Liver (tissue), 9 donors: ENCODE data around the gene UBE2E2. TPM values are rescaled to one million over a fixed set of nuclear protein-coding genes. Genes with fewer than 3 reads are reported as not detected.
A peak's percentile ranks its signal among the peaks of the same experiment; 100 is the strongest.

ENCODE experiments used
- DNase-seq: peaks from one replicate; pipeline ENCODE4 v3.0.0-alpha.2; 2017; ENCODE audit warnings: low spot score
- H3K27ac ChIP-seq, 2 donors: one replicate each; pipeline ENCODE4 v1.7.0; 2013; ENCODE audit warnings: inconsistent platforms in 2 of 2, low read length in 2 of 2, control low read depth in 1 of 2, low read depth in 1 of 2, mild to moderate bottlenecking in 1 of 2
- H3K27me3 ChIP-seq, 4 donors: one replicate each; pipeline versions ENCODE4 v1.6.1 to v1.7.0; 2013; ENCODE audit warnings: low read length in 3 of 4, inconsistent platforms in 1 of 4, mild to moderate bottlenecking in 1 of 4, moderate library complexity in 1 of 4; ENCODE audit not compliant: control insufficient read depth in 4 of 4, insufficient read depth in 4 of 4
- H3K36me3 ChIP-seq, 4 donors: one replicate each; pipeline versions ENCODE4 v1.6.1 to v1.7.0; 2013; ENCODE audit warnings: low read length in 3 of 4, mild to moderate bottlenecking in 3 of 4, low read depth in 1 of 4, moderate library complexity in 1 of 4; ENCODE audit not compliant: control insufficient read depth in 4 of 4, insufficient read depth in 3 of 4
- H3K4me1 ChIP-seq, 4 donors: one replicate each; pipeline versions ENCODE4 v1.6.1 to v1.7.0; 2013; ENCODE audit warnings: low read length in 3 of 4, mild to moderate bottlenecking in 3 of 4, moderate library complexity in 1 of 4; ENCODE audit not compliant: control insufficient read depth in 4 of 4, insufficient read depth in 4 of 4
- H3K4me3 ChIP-seq, 3 donors: one replicate each; pipeline versions ENCODE4 v1.6.1 to v1.7.0; 2013; ENCODE audit warnings: low read length in 3 of 3, control low read depth in 1 of 3, low read depth in 1 of 3, mild to moderate bottlenecking in 1 of 3
- H3K9ac ChIP-seq, 2 donors: one replicate each; pipeline ENCODE4 v1.7.0; 2013; ENCODE audit warnings: low read length in 2 of 2, mild to moderate bottlenecking in 2 of 2, moderate library complexity in 2 of 2, control low read depth in 1 of 2, low read depth in 1 of 2
- H3K9me3 ChIP-seq, 4 donors: one replicate each; pipeline versions ENCODE4 v1.6.1 to v1.7.0; 2013; ENCODE audit warnings: low read length in 3 of 4; ENCODE audit not compliant: control insufficient read depth in 4 of 4
- FOXA2 ChIP-seq: IDR thresholded peaks from 2 replicates; pipeline ENCODE4 v1.6.1; 2016; ENCODE audit warnings: antibody characterized with exemption
- GABPA ChIP-seq, 2 donors: IDR thresholded peaks in 1 of 2; conservative IDR thresholded peaks in 1 of 2; 2 replicates each; pipeline ENCODE4 v1.6.1; 2016; ENCODE audit warnings: antibody characterized with exemption in 2 of 2, mild to moderate bottlenecking in 1 of 2, moderate library complexity in 1 of 2
- JUND ChIP-seq, 2 donors: IDR thresholded peaks; 2 replicates each; pipeline ENCODE4 v1.6.1; 2016; ENCODE audit warnings: antibody characterized with exemption in 2 of 2
- MAX ChIP-seq: IDR thresholded peaks from 2 replicates; pipeline ENCODE4 v1.6.1; 2016; ENCODE audit warnings: antibody characterized with exemption
- RAD21 ChIP-seq, 2 donors: IDR thresholded peaks; 2 replicates each; pipeline ENCODE4 v1.6.1; 2016; ENCODE audit warnings: antibody characterized with exemption in 2 of 2, mild to moderate bottlenecking in 2 of 2
- RXRA ChIP-seq, 2 donors: IDR thresholded peaks; 2 replicates each; pipeline ENCODE4 v1.6.1; 2017 to 2018; ENCODE audit warnings: antibody characterized with exemption in 2 of 2, mild to moderate bottlenecking in 1 of 2
- SP1 ChIP-seq: IDR thresholded peaks from 2 replicates; pipeline ENCODE4 v1.6.1; 2018; ENCODE audit warnings: antibody characterized with exemption, mild to moderate bottlenecking
- TAF1 ChIP-seq: conservative IDR thresholded peaks from 2 replicates; pipeline ENCODE4 v1.6.1; 2016; ENCODE audit warnings: antibody characterized with exemption, mild to moderate bottlenecking
- YY1 ChIP-seq: IDR thresholded peaks from 2 replicates; pipeline ENCODE4 v1.6.1; 2016; ENCODE audit warnings: antibody characterized with exemption, mild to moderate bottlenecking
- ZBTB33 ChIP-seq: IDR thresholded peaks from 2 replicates; pipeline ENCODE4 v1.6.1; 2016; ENCODE audit warnings: antibody characterized with exemption
- WGBS: extraction: QIAGEN DNeasy Blood & Tissue Kit; methylation state at CpG from one replicate; pipeline ENCODE4 v1.1.7; 2013; 5-methylcytosine and 5-hydroxymethylcytosine counted together
- polyA plus RNA-seq, 2 donors: library from polyadenylated mRNA; stranded (reverse) in 1 of 2; unstranded in 1 of 2; fragments of 200-250 nt in 1 of 2; fragments of >200 nt in 1 of 2; fragmentation: Nextera tagmentation in 1 of 2; extraction: Ambion mirVana in 1 of 2; gene quantifications; one replicate each; pipeline versions ENCODE4 v1.2.1 to v1.2.3, GENCODE V29; 2013 to 2015
- total RNA-seq, 2 donors: library from RNA; depleted of rRNA; stranded (reverse); fragments of >200 nt; gene quantifications; one replicate each; pipeline ENCODE4 v1.2.3, GENCODE V29; 2014
- TF ChIP-seq, protein P1 (sequence below): fragments of 150-350 bp; IDR thresholded peaks from 2 replicates; pipeline ENCODE4 v1.5.1; 2017; ENCODE audit warnings: improper control_type of control experiment, low read depth, low read length; ENCODE audit not compliant: missing input control
- donor health status: healthy.
- donor health status: healthy.
- donor health status: healthy.
- donor health status: healthy.
- donor health status: healthy.

UBE2E2 gene
- total and polyA plus RNA-seq, 4 donors: 9.0 to 27.8 (median 16.8) TPM

GRCh38 chr3:23199649-23200048 lies 3.5 kb upstream of the UBE2E2 start:
- Histone ChIP-seq H3K4me3 (no peak overlapping the region), H3K27me3 (no peaks in the 10 kb centered on the region), H3K9ac (no peak overlapping the region), H3K27ac (no peak overlapping the region), H3K9me3 (no peaks in the 10 kb centered on the region), H3K4me1 (peaks cover 0 to 11% (median 10%) of the 10 kb centered on the region in 4 donors), H3K36me3 (no peaks in the 10 kb centered on the region)
- 84% methylated on average over 5 of the region's 5 CpGs for WGBS
- TF ChIP-seq MAX (no peak), SP1 (no peak), FOXA2 (no peak), TAF1 (no peak), RAD21 (IDR thresholded peaks at IDR 0.05) (no peak), GABPA (IDR thresholded peaks at IDR 0.05 in 1 of 2, conservative IDR thresholded peaks at IDR 0.05 in 1 of 2) (no peak), JUND (IDR thresholded peaks at IDR 0.05) (no peak), ZBTB33 (no peak)
- DNase-seq: no peak

DNA sequence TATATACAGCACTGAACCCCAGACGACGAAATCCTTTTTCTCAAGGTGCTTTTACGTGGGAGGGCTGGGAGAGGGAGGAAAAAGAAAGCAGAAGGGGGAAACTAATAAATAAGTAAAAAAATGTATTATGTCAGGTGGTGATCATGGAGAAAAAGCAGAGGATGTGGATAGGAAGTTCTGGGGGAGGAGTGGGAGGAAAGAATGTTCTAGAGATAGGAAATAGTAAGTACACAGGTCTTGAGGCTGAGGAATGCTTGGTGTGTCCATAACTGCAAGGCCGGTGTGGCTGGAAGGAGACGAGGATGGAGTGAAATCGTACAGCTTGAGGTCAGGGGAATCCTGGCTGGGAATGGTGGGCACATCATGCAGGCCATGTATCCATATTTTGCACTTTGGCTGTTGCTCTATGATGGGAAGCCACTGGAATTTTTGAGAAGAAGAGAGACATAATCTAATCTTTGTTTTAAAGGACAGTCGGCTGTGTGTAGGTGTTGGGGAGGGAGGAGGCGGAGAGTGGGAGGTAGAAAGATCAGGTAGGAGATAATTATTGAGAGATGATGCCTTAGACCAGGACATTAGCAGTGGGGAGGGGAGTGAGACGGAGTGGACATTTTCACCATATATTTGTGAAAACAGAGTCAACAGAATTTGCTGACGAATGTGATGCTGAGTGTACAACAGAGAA lies 1.8 kb upstream of the UBE2E2 start:
- DNase-seq: no peak
- Histone ChIP-seq H3K4me3 (no peak overlapping the region), H3K9ac (no peak overlapping the region), H3K27ac (no peak overlapping the region), H3K36me3 (no peaks in the 10 kb centered on the region), H3K27me3 (no peaks in the 10 kb centered on the region), H3K4me1 (peaks cover 0 to 15% (median 13%) of the 10 kb centered on the region in 4 donors), H3K9me3 (no peaks in the 10 kb centered on the region)
- 86% methylated on average over 10 of the region's 10 CpGs for WGBS
- TF ChIP-seq, protein P1, sequence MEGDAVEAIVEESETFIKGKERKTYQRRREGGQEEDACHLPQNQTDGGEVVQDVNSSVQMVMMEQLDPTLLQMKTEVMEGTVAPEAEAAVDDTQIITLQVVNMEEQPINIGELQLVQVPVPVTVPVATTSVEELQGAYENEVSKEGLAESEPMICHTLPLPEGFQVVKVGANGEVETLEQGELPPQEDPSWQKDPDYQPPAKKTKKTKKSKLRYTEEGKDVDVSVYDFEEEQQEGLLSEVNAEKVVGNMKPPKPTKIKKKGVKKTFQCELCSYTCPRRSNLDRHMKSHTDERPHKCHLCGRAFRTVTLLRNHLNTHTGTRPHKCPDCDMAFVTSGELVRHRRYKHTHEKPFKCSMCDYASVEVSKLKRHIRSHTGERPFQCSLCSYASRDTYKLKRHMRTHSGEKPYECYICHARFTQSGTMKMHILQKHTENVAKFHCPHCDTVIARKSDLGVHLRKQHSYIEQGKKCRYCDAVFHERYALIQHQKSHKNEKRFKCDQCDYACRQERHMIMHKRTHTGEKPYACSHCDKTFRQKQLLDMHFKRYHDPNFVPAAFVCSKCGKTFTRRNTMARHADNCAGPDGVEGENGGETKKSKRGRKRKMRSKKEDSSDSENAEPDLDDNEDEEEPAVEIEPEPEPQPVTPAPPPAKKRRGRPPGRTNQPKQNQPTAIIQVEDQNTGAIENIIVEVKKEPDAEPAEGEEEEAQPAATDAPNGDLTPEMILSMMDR: no peak
- TF ChIP-seq MAX (no peak), JUND (IDR thresholded peaks at IDR 0.05) (no peak), GABPA (IDR thresholded peaks at IDR 0.05 in 1 of 2, conservative IDR thresholded peaks at IDR 0.05 in 1 of 2) (no peak), RXRA (IDR thresholded peaks at IDR 0.05) (no peak)

- Histone ChIP-seq H3K9me3 (no peaks in the 10 kb centered on the region), H3K27ac (peak overlapping the region; percentile 40 to 56), H3K36me3 (no peaks in the 10 kb centered on the region), H3K4me1 (peaks cover 1 to 15% (median 13%) of the 10 kb centered on the region in 4 donors), H3K9ac (peak overlapping the region; percentile 30 to 76), H3K27me3 (no peaks in the 10 kb centered on the region), H3K4me3 (peak overlapping the region; percentile 69 to 92 (median 90))
- no peak for TF ChIP-seq YY1
- peak in 1 of 2 donors; percentile 13 for TF ChIP-seq RAD21 (IDR thresholded peaks at IDR 0.05)
- WGBS: 7% methylated on average over 41 of the region's 41 CpGs
- no peak for DNase-seq
Observed at GRCh38 chr3:23202203-23202920, 765 bp upstream of the UBE2E2 start.
